ENCODE measurements around the gene PACSIN2. TPM values are rescaled to one million over a fixed set of nuclear protein-coding genes. Genes with fewer than 3 reads are reported as not detected.
A peak's percentile ranks its signal among the peaks of the same experiment; 100 is the strongest.

Gene PACSIN2
- total and polyA plus RNA-seq, 2 of the 13 experiments (the other 11 are each of a cell fraction or from before 2014, with no cell fraction given), result 54.1 to 68.8 TPM

GRCh38 chr22:42959576-42960509 is 55.1 kb downstream of the PACSIN2 start:
- TSS peak; percentile 90 for BruUV-seq (replicated peaks)
- Histone ChIP-seq H2AFZ (ENCODE audit: low read length) (no peak overlapping the region), H3K79me2 (ENCODE audit: insufficient read depth, low read length) (peaks cover 93% of the 10 kb centered on the region), H3K27ac (ENCODE audit: extremely low read length, insufficient read depth, low read length) (peak overlapping the region; percentile 75), H3K4me2 (ENCODE audit: low read depth, low read length) (peak overlapping the region; percentile 76), H3K9ac (ENCODE audit: insufficient read depth, low read depth, low read length) (peak overlapping the region; percentile 55), H3K4me3 (replicated peaks in 1 of 3; ENCODE audit: insufficient read depth in 1 of 3, low read depth in 2 of 3, low read length in 3 of 3) (peak overlapping the region; percentile 31 to 56 (median 45); a peak in 4 of 6 replicates), H3K36me3 (replicated peaks in 1 of 2; ENCODE audit: control insufficient read depth in 1 of 2, insufficient read depth in 2 of 2, low read length in 2 of 2) (peaks cover 4 to 14% of the 10 kb centered on the region in 2 experiments; a peak in 2 of 5 replicates), H3K27me3 (ENCODE audit: control insufficient read depth in 1 of 2, insufficient read depth in 2 of 2, low read length in 2 of 2) (no peaks in the 10 kb centered on the region), H3K4me1 (ENCODE audit: insufficient read depth, low read length) (peaks cover 100% of the 10 kb centered on the region), H3K9me3 (ENCODE audit: low read length) (no peaks in the 10 kb centered on the region), H4K20me1 (ENCODE audit: insufficient read depth, low read length) (no peaks in the 10 kb centered on the region; the same call in 1 of the 2 replicates)
- ChIA-PET CTCF (ENCODE audit: low intra/inter-chr PET ratio, low total read pairs) (no interaction called here), POLR2A (interaction anchor here (0.8 to 2.4 kb wide), 16 partner anchors 10 to 130 kb away, joined by 3 to 45 read pairs (median 6); partner anchors contain the start of gene PACSIN2)
- DNase-seq (ENCODE audit: low spot score), result peak; percentile 92
- WGBS (ENCODE audit: low lambda C conversion rate), result 8% methylated on average over 13 of the region's 13 CpGs
- FAIRE-seq, result peak; percentile 99
- intact Hi-C loops (cut with micrococcal nuclease; ENCODE audit: unreplicated experiment), result loop anchor here (5.0 kb wide), 2 partner anchors 33 to 48 kb away; no protein-coding TSS in a partner anchor
- in situ Hi-C loops (cut with HindIII; ENCODE audit: extremely low pct_ligation_motif_present, low pct_unique_long_range_greater_than_20kb), result no loop called here
- ATAC-seq, result peak; percentile 96
- TF ChIP-seq ASH2L (IDR thresholded peaks at IDR 0.05; ENCODE audit: insufficient read length, low read depth, low read length), result peak; percentile 62
- TF ChIP-seq SOX6 (IDR thresholded peaks at IDR 0.05), result no peak
- TF ChIP-seq SOX6 (CRISPR knock-in tag; IDR thresholded peaks at IDR 0.05), result peak; percentile 67
- peak; percentile 66; the same call in 1 of the 2 replicates for TF ChIP-seq FOXK1 (CRISPR knock-in tag; IDR thresholded peaks at IDR 0.05; ENCODE audit: borderline replicate concordance, low read depth)
- TF ChIP-seq PPARG (CRISPR knock-in tag; conservative IDR thresholded peaks at IDR 0.05), result peak; percentile 71; the same call in 1 of the 2 replicates
- peak; percentile 73; the same call in 1 of the 2 replicates for TF ChIP-seq MYPOP (CRISPR knock-in tag; IDR thresholded peaks at IDR 0.05)
- TF ChIP-seq ZFP36 (IDR thresholded peaks at IDR 0.05; ENCODE audit: borderline replicate concordance, low read depth, low read length, partially characterized antibody), result no peak
- TF ChIP-seq ZNF747 (CRISPR knock-in tag; IDR thresholded peaks at IDR 0.05; ENCODE audit: borderline replicate concordance), result peak; percentile 66; the same call in 1 of the 2 replicates
- no peak for TF ChIP-seq KLF15 (CRISPR knock-in tag; IDR thresholded peaks at IDR 0.05; ENCODE audit: borderline replicate concordance)
- TF ChIP-seq ZNF10 (CRISPR knock-in tag; IDR thresholded peaks at IDR 0.05; ENCODE audit: borderline replicate concordance, low read depth), result no peak
- TF ChIP-seq, protein P1, sequence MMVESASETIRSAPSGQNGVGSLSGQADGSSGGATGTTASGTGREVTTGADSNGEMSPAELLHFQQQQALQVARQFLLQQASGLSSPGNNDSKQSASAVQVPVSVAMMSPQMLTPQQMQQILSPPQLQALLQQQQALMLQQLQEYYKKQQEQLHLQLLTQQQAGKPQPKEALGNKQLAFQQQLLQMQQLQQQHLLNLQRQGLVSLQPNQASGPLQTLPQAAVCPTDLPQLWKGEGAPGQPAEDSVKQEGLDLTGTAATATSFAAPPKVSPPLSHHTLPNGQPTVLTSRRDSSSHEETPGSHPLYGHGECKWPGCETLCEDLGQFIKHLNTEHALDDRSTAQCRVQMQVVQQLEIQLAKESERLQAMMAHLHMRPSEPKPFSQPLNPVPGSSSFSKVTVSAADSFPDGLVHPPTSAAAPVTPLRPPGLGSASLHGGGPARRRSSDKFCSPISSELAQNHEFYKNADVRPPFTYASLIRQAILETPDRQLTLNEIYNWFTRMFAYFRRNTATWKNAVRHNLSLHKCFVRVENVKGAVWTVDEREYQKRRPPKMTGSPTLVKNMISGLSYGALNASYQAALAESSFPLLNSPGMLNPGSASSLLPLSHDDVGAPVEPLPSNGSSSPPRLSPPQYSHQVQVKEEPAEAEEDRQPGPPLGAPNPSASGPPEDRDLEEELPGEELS (CRISPR knock-in tag; IDR thresholded peaks at IDR 0.05), result peak; percentile 84
- peak; percentile 79; the same call in 1 of the 2 replicates for TF ChIP-seq KDM3A (CRISPR knock-in tag; IDR thresholded peaks at IDR 0.05; ENCODE audit: low read depth)
- peak; percentile 95 for TF ChIP-seq KDM4B (CRISPR knock-in tag; IDR thresholded peaks at IDR 0.05)
- peak; percentile 95 for TF ChIP-seq CBX5 (CRISPR knock-in tag; IDR thresholded peaks at IDR 0.05; ENCODE audit: borderline replicate concordance)
- 0 out of 2 replicates have a peak, but pooled peaks have one; percentile 50 for TF ChIP-seq ZNF670 (CRISPR knock-in tag; IDR thresholded peaks at IDR 0.05; ENCODE audit: borderline replicate concordance)
- no peak for TF ChIP-seq PAX8 (CRISPR knock-in tag; IDR thresholded peaks at IDR 0.05; ENCODE audit: borderline replicate concordance)
- TF ChIP-seq HBP1 (CRISPR knock-in tag; IDR thresholded peaks at IDR 0.05; ENCODE audit: low read depth), result peak; percentile 66
